Measurements from ENCODE around the gene CH25H.

CH25H gene

DNA sequence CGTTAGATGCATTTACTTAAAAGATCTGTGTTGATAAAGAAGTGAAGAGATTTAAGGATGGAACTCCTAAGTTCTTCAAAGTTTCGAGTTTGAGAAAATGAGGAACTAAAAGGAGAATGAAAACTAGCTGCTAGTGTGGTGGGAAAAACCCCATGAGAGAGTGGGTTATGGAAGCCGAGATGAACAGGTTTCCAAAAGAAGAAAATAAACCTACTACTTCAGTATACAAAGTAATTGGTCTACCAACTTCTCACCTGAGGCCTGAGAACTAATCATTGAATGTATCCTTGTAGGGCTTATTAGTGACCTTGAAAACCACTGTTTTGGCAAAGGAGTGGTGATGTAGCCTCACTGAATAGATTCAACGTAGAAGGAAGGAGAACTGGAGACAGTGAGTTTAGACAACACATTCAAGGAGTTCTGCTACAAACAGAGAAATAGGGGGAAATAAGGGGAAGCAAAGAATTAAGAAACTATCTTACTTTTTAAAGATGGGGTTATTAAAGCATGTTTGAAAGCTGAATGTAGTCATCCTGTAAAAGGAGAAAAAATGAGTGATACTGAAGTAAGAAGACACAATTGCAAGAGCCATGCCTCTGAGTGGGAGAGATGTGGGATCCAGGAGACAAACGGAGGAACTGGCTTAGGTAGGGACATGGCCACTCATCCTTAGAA is 50.8 kb downstream of the CH25H start:
- DNase-seq (ENCODE audit: low read depth, low spot score) = no peak

Measured in ELF-1 (cell line).